Natural killer cell treated with Interleukin-12 subunit alpha and Interleukin-12 subunit beta and Interleukin-15 and Interleukin-18, amount 100 ng/mL, for 72 hours (primary cell): ENCODE data around the gene GNG7. TPM values are rescaled to one million over a fixed set of nuclear protein-coding genes. Genes with fewer than 3 reads are reported as not detected.
A peak's percentile ranks its signal among the peaks of the same experiment; 100 is the strongest.

Source experiments
- ATAC-seq, 2 donors: fragments of 150-1000 bp; cut with Tn5 transposase in 1 of 2; sonication (Bioruptor Pico), chemical (Tn5 transposase) in 1 of 2; 2 replicates each; pipeline ENCODE4 v1.10.0; 2021
- DNase-seq: peaks from one replicate; pipeline ENCODE4 v3.0.0; 2022; ENCODE audit warnings: low spot score
- H3K27ac Mint-ChIP-seq, 2 donors: 1 replicate in 1 of 2; 2 replicates in 1 of 2; pipeline ENCODE4 v1.8.0; 2022; ENCODE audit warnings: mixed read lengths in 2 of 2, mild to moderate bottlenecking in 1 of 2, moderate library complexity in 1 of 2
- H3K27me3 Mint-ChIP-seq, 2 donors: 1 replicate in 1 of 2; 2 replicates in 1 of 2; pipeline ENCODE4 v1.8.0; 2022; ENCODE audit warnings: mixed read lengths in 2 of 2
- H3K36me3 Mint-ChIP-seq: one replicate; pipeline ENCODE4 v1.8.0; 2022; ENCODE audit warnings: mixed read lengths
- H3K4me1 Mint-ChIP-seq, 2 donors: 1 replicate in 1 of 2; 2 replicates in 1 of 2; pipeline ENCODE4 v1.8.0; 2022; ENCODE audit warnings: low read depth in 2 of 2, mixed read lengths in 2 of 2, mild to moderate bottlenecking in 1 of 2
- H3K4me3 Mint-ChIP-seq: one replicate; pipeline ENCODE4 v1.8.0; 2022; ENCODE audit warnings: mixed read lengths
- H3K9me3 Mint-ChIP-seq: 2 replicates; pipeline ENCODE4 v1.8.0; 2022; ENCODE audit warnings: mixed read lengths
- total RNA-seq, 2 donors: library from RNA; stranded (reverse); gene quantifications; one replicate each; pipeline ENCODE4 v1.2.3, GENCODE V29; 2022

The GNG7 gene
- total RNA-seq, 2 donors from 2014 or later, result 0.26 to 0.59 TPM

- Mint-ChIP-seq H3K4me1 (peaks cover under 1 to 17% of the 10 kb centered on the region in 2 donors), H3K27me3 (peaks cover 0 to 2% of the 10 kb centered on the region in 2 donors), H3K27ac (no peak overlapping the region), H3K9me3 (no peaks in the 10 kb centered on the region), H3K36me3 (peaks cover 6% of the 10 kb centered on the region), H3K4me3 (no peak overlapping the region)
- ATAC-seq (no peak), DNase-seq (no peak)
Measured at GRCh38 chr19:2483484-2484151, 218.9 kb downstream of the GNG7 start.

GRCh38 chr19:2483084-2483483, 219.4 kb downstream of the GNG7 start:
- no peak overlapping the region for H3K4me3 Mint-ChIP-seq
- H3K27me3 Mint-ChIP-seq, result peaks cover 0 to 2% of the 10 kb centered on the region in 2 donors
- no peak for ATAC-seq
- H3K4me1 Mint-ChIP-seq, result peaks cover 6 to 22% of the 10 kb centered on the region in 2 donors
- H3K27ac Mint-ChIP-seq, result peak overlapping the region in 1 of 2 donors; percentile 64
- H3K9me3 Mint-ChIP-seq, result no peaks in the 10 kb centered on the region
- DNase-seq, result no peak
- peaks cover 12% of the 10 kb centered on the region for H3K36me3 Mint-ChIP-seq

- no peak for DNase-seq
- peaks cover 0 to 2% of the 10 kb centered on the region in 2 donors for H3K27me3 Mint-ChIP-seq
- ATAC-seq, result no peak
- H3K27ac Mint-ChIP-seq, result peak overlapping the region in 1 of 2 donors; percentile 64
- no peaks in the 10 kb centered on the region for H3K9me3 Mint-ChIP-seq
- H3K4me1 Mint-ChIP-seq, result peaks cover 10 to 25% of the 10 kb centered on the region in 2 donors
- H3K4me3 Mint-ChIP-seq, result no peak overlapping the region
- peaks cover 17% of the 10 kb centered on the region for H3K36me3 Mint-ChIP-seq
Measured at GRCh38 chr19:2482354-2483038, 220.0 kb downstream of the GNG7 start.

- peaks cover 28% of the 10 kb centered on the region for H3K36me3 Mint-ChIP-seq
- no peaks in the 10 kb centered on the region for H3K9me3 Mint-ChIP-seq
- peaks cover 10 to 30% of the 10 kb centered on the region in 2 donors for H3K4me1 Mint-ChIP-seq
- H3K27ac Mint-ChIP-seq, result peak overlapping the region in 1 of 2 donors; percentile 99
- H3K4me3 Mint-ChIP-seq, result no peak overlapping the region
- ATAC-seq, result no peak
- H3K27me3 Mint-ChIP-seq, result no peaks in the 10 kb centered on the region
- DNase-seq, result no peak
Measured at GRCh38 chr19:2481466-2481865, 221.0 kb downstream of the GNG7 start.

- H3K36me3 Mint-ChIP-seq, result peaks cover 35% of the 10 kb centered on the region
- DNase-seq, result no peak
- no peaks in the 10 kb centered on the region for H3K9me3 Mint-ChIP-seq
- peaks cover 10 to 39% of the 10 kb centered on the region in 2 donors for H3K4me1 Mint-ChIP-seq
- ATAC-seq, result no peak
- H3K27ac Mint-ChIP-seq, result peak overlapping the region; percentile 90 to 99
- H3K4me3 Mint-ChIP-seq, result peak overlapping the region; percentile 99
- H3K27me3 Mint-ChIP-seq, result no peaks in the 10 kb centered on the region
Measured at GRCh38 chr19:2479556-2480194, 222.8 kb downstream of the GNG7 start.

- Mint-ChIP-seq H3K4me1 (peaks cover 10 to 38% of the 10 kb centered on the region in 2 donors), H3K36me3 (peaks cover 33% of the 10 kb centered on the region), H3K27me3 (no peaks in the 10 kb centered on the region), H3K4me3 (peak overlapping the region; percentile 99), H3K27ac (peak overlapping the region; percentile 90 to 99), H3K9me3 (no peaks in the 10 kb centered on the region)
- peak; percentile 7 to 34 for ATAC-seq
- DNase-seq, result peak; percentile 91
Measured at GRCh38 chr19:2478756-2479555, 223.5 kb downstream of the GNG7 start.

- ATAC-seq (peak in 1 of 2 donors; percentile 0), DNase-seq (peak; percentile 80)
Measured at GRCh38 chr19:2478278-2478755, 224.2 kb downstream of the GNG7 start.

GRCh38 chr19:2477732-2478191, 224.7 kb downstream of the GNG7 start:
- DNase-seq (no peak), ATAC-seq (no peak)
- Mint-ChIP-seq H3K27me3 (no peaks in the 10 kb centered on the region), H3K9me3 (no peaks in the 10 kb centered on the region), H3K36me3 (peaks cover 28% of the 10 kb centered on the region), H3K27ac (peak overlapping the region; percentile 90 to 99), H3K4me1 (peaks cover 10 to 36% of the 10 kb centered on the region in 2 donors), H3K4me3 (peak overlapping the region; percentile 99)

More at GRCh38 chr19:2478278-2478755, 224.2 kb downstream of the GNG7 start:
- Mint-ChIP-seq H3K9me3 (no peaks in the 10 kb centered on the region), H3K27ac (peak overlapping the region; percentile 90 to 99), H3K27me3 (no peaks in the 10 kb centered on the region), H3K4me1 (peaks cover 10 to 35% of the 10 kb centered on the region in 2 donors), H3K36me3 (peaks cover 28% of the 10 kb centered on the region), H3K4me3 (peak overlapping the region; percentile 99)

- Mint-ChIP-seq H3K4me1 (peaks cover 10 to 38% of the 10 kb centered on the region in 2 donors), H3K4me3 (peak overlapping the region; percentile 99), H3K9me3 (no peaks in the 10 kb centered on the region), H3K36me3 (peaks cover 28% of the 10 kb centered on the region), H3K27ac (peak overlapping the region; percentile 90 to 99), H3K27me3 (no peaks in the 10 kb centered on the region)
- DNase-seq (no peak), ATAC-seq (peak in 1 of 2 donors; percentile 0)
Measured at GRCh38 chr19:2477141-2477710, 225.3 kb downstream of the GNG7 start.

GRCh38 chr19:2476451-2477140, 225.9 kb downstream of the GNG7 start:
- peak; percentile 45 to 59 for ATAC-seq
- H3K4me3 Mint-ChIP-seq, result peak overlapping the region; percentile 99
- peak; percentile 94 for DNase-seq
- H3K4me1 Mint-ChIP-seq, result peaks cover 10 to 38% of the 10 kb centered on the region in 2 donors
- peak overlapping the region; percentile 90 to 99 for H3K27ac Mint-ChIP-seq
- H3K9me3 Mint-ChIP-seq, result no peaks in the 10 kb centered on the region
- H3K36me3 Mint-ChIP-seq, result peaks cover 28% of the 10 kb centered on the region
- H3K27me3 Mint-ChIP-seq, result no peaks in the 10 kb centered on the region

- Mint-ChIP-seq H3K9me3 (no peaks in the 10 kb centered on the region), H3K4me1 (peaks cover 10 to 35% of the 10 kb centered on the region in 2 donors), H3K36me3 (peaks cover 28% of the 10 kb centered on the region), H3K27ac (peak within 1 kb of the TSS; percentile 90 to 99), H3K27me3 (no peaks in the 10 kb centered on the region), H3K4me3 (peak within 1 kb of the TSS; percentile 99)
- peak; percentile 100 for DNase-seq
- peak; percentile 71 to 82 for ATAC-seq
Measured at GRCh38 chr19:2475702-2476450, 226.6 kb downstream of the GNG7 start, which contains the start of gene GADD45B. GADD45B (plus strand) TSS chr19:2476127; CDS start chr19:2476359, 232 bp downstream.
